HG02938 (cell line): ENCODE measurements around the gene MSRB2.
A peak's percentile ranks its signal among the peaks of the same experiment; 100 is the strongest.
"Not testable (repeated sequence)": the region's sequence is repeated elsewhere in the genome, so short reads cannot be mapped to it uniquely, and the experiment has no call there.

ENCODE experiments used
- ATAC-seq: cut with Tn5 transposase; IDR thresholded peaks from one replicate; pipeline ENCODE4 v1.9.1; 2021; ENCODE audit warnings: mild to moderate bottlenecking, moderate library complexity; ENCODE audit not compliant: unreplicated experiment

The MSRB2 gene

GRCh38 chr10:23095404-23095965 lies at the start of gene MSRB2:
Gene MSRB2, plus strand, starts transcription at chr10:23095579. Its CDS starts 30 bp downstream, at chr10:23095609.
- peak; percentile 60 for ATAC-seq

GRCh38 chr10:23046027-23046426 lies 49.4 kb upstream of the MSRB2 start:
- no peak for ATAC-seq

- no peak for ATAC-seq
These were observed 48.0 kb upstream of the MSRB2 start for GRCh38 chr10:23047201-23048050.

GRCh38 chr10:23048191-23048590 lies 47.2 kb upstream of the MSRB2 start:
- no peak for ATAC-seq

- ATAC-seq, result no peak
These were observed 44.1 kb upstream of the MSRB2 start for GRCh38 chr10:23051278-23051677.

GRCh38 chr10:23051855-23052331 lies 43.5 kb upstream of the MSRB2 start:
- ATAC-seq, result no peak

- no peak for ATAC-seq
These were observed 42.3 kb upstream of the MSRB2 start for GRCh38 chr10:23053036-23053435.

- ATAC-seq, result no peak
These were observed 39.8 kb upstream of the MSRB2 start for GRCh38 chr10:23055424-23056185.

GRCh38 chr10:23056186-23056579 lies 39.2 kb upstream of the MSRB2 start:
- ATAC-seq, result no peak

GRCh38 chr10:23058366-23058765 lies 37.0 kb upstream of the MSRB2 start:
- ATAC-seq, result no peak

GRCh38 chr10:23060918-23061317 lies 34.5 kb upstream of the MSRB2 start:
- no peak for ATAC-seq

GRCh38 chr10:23063045-23063972 lies 32.1 kb upstream of the MSRB2 start:
- no peak for ATAC-seq

- ATAC-seq, result no peak
These were observed 31.2 kb upstream of the MSRB2 start for GRCh38 chr10:23063973-23064812.

GRCh38 chr10:23064813-23065114 lies 30.6 kb upstream of the MSRB2 start:
- not testable (repeated sequence) for ATAC-seq

GRCh38 chr10:23065181-23065948 lies 30.0 kb upstream of the MSRB2 start:
- ATAC-seq, result no peak

- no peak for ATAC-seq
These were observed 28.0 kb upstream of the MSRB2 start for GRCh38 chr10:23067337-23067736.

- ATAC-seq, result peak; percentile 41
These were observed 27.2 kb upstream of the MSRB2 start for GRCh38 chr10:23067939-23068775.
